Fibroblast of skin of right biceps (primary cell): Measurements from ENCODE around the gene EIPR1.

Experiments
- DNase-seq: peaks from one replicate; pipeline ENCODE4 v3.0.0-alpha.2; 2013

The EIPR1 gene

DNA sequence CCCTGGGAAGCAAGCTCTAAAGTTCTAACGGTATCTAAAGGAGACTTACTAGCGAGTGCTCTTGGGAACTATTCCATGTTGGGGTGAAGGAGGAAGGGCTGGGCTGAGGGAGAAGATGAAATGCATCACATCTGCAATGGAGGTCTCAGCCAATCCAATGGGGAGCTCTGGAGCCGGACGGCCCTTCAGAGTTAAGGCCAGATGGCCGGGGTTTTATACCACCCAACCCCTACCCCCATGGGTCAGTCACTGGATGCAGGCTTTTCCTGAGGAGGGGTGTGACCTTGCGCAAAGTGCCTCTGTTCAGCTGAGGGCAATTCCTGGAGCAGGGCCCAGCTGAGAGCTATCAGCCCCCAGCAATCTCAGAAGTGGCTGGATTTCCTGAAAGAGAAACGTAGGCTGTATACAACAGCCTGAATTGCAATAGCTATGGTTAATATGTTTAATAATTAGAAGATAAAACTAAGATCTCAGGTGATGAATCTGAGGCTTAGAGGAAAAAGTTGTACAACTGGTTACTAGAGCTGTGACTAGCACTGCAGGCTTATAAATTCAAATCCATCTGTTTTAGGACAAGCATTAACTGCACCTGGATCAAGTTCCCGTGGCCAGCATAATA lies 21.6 kb downstream of the EIPR1 start:
- no peak for DNase-seq

DNA sequence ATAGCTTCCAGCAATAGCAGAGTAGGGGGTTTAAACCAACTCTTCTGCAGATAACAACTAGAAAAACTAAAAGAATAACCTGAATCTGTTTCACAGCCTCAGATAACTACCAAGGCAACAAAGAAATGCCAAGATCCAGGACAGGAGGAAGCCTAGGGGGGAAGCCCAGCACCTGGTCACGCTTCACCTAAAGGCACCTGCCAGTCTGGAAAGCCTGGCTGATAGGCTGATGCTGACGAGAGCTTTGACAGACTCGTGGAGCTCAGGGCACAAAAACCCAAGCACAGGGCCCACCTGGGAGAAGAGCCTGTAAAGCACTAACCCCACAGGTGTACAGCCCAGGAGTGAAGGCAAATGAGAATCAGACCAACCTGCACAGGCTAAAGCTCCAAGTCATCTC lies 22.6 kb downstream of the EIPR1 start:
- DNase-seq = no peak

- no peak for DNase-seq
These were observed 28.4 kb downstream of the EIPR1 start for GRCh38 chr2:3349211-3349693.

- DNase-seq = no peak
These were observed 28.9 kb downstream of the EIPR1 start for GRCh38 chr2:3348767-3349166.

GRCh38 chr2:3345621-3346020 lies 32.0 kb downstream of the EIPR1 start:
- no peak for DNase-seq

GRCh38 chr2:3344897-3345296 lies 32.7 kb downstream of the EIPR1 start:
- no peak for DNase-seq

- DNase-seq = no peak
These were observed 34.6 kb downstream of the EIPR1 start for GRCh38 chr2:3343012-3343411.

- DNase-seq = no peak
These were observed 35.3 kb downstream of the EIPR1 start for GRCh38 chr2:3342324-3342723.

DNA sequence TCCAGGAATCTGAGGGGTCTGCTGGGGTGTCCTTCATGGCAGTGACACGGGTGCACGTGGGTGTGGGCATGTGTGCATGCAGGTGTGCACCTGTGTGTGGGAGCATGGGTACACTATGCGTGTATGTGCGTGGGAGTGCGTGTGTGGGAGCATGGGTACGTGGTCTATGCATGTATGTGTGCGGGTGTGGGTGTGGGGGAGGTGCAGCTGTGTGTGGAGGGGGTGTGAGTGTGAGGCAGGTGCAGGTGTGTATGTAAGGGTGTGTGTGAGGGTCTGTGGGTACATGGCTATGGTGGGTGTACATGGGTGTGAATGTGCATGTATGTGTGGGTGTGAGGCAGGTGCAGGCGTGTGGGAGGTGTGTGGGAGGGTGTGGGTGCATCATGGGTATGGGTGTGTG lies 36.3 kb downstream of the EIPR1 start:
- no peak for DNase-seq

GRCh38 chr2:3340144-3340543 lies 37.5 kb downstream of the EIPR1 start:
- DNase-seq = no peak

GRCh38 chr2:3338340-3338739 lies 39.3 kb downstream of the EIPR1 start:
- no peak for DNase-seq

DNA sequence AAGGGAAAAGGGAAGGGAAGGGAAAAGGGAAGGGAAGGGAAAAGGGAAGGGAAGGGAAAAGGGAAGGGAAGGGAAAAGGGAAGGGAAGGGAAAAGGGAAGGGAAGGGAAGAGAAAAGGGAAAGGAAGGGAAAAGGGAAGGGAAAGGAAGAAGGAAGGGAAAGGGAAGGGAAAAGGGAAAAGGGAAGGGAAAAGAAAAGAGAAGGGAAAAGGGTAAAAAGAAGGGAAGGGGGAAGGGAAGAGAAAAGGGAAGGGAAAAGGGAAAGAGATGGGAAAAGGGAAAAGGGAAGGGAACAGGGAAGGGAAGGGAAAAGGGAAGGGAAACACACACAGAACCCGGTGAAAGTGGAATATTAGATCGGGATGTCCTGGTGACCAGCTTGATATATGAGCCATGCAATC lies 40.8 kb downstream of the EIPR1 start:
- no peak for DNase-seq

- DNase-seq = no peak
These were observed 42.9 kb downstream of the EIPR1 start for GRCh38 chr2:3334392-3335345.

DNA sequence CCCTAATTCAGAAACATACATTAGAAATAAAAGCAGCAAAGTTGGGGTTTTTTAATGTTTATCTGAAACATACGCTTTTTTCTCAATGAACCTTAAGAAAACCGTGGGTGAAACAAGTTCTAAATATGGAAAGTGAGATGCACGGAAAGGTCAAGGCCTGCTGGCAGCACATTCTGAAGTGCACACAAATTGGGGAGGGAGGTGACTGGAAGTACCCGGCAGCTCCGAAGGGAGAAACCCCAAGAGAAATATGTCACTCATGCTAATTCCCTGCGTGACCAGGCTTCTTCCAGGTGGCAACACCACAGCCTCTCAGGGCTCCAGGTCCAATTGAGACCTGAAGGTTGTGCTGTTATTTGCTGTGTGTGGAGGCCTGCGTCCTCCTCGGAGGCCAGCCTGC lies 45.5 kb downstream of the EIPR1 start:
- no peak for DNase-seq

GRCh38 chr2:3329491-3329890 lies 48.1 kb downstream of the EIPR1 start:
- DNase-seq = no peak

DNA sequence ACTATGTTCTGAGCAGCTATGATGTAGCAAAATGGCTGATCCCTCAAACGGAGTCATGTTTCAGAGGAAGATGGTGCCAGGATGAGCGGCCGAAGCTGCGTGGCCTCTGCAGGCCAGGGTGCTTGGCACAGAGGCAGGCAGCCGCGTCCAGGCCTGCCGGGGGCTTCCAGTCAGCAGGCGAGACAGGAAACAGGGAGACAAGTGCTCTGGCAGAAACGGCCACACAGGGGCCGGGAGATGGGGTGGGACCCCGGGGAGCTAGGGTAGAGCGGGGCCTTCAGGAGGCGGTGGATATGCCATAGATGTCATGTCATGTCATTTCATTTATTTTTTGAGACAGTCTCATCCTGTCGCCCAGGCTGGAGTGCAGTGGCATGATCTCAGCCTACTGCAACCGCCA lies 50.7 kb downstream of the EIPR1 start:
- no peak for DNase-seq

- no peak for DNase-seq
These were observed 51.5 kb downstream of the EIPR1 start for GRCh38 chr2:3326182-3326537.

- DNase-seq = no peak
These were observed 52.0 kb downstream of the EIPR1 start for GRCh38 chr2:3325458-3326181.

- no peak for DNase-seq
These were observed 53.0 kb downstream of the EIPR1 start for GRCh38 chr2:3324404-3325281.

DNA sequence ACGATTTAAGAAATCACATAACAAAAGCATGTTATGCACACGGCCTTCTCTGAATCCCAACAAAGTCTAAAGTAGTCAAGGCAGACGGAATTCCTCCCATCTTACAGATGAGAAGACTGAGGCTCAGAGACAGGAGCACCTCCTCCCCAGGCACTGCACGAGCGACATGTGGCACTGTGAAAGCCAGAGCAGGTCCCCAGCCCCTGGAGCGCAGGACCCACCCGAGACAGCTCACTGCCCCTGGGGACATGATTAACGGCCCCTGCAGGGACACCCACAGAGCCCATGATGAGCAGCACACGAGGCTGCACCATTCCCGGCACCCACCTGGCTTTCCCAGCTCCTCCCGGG lies 53.6 kb downstream of the EIPR1 start:
- DNase-seq = no peak

- DNase-seq = no peak
These were observed 54.1 kb downstream of the EIPR1 start for GRCh38 chr2:3323360-3324035.

DNA sequence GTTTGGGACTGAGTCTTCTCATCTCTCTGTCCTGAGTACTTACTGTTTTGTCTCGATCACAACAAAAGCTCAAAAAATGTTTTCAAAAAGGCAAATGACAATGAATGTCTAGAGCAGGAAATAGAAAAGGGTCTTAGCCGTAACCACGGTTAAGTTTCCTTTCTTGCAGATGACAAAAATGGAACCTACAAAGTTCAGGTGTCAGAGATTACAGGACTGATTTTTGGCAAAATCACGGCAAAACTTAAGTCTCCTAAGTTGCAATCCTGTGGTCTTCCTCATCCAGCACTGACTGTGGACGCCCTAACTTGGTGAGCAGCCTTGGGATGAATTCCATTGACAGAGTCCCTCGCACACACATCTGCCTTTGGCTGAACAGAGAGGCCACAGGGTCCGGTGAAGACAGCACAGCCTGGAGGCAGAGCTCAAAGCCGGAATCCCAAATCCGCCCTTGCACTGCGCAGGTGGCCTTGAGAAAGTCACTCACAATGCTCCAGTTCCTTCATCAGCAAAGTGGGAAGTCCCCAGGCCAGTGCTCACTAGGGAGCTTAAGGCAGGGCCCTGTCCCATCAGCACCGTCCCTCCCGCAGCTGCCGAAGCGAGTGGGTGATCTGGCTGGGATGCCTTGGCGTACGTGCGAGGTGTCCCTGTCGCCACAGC lies 55.2 kb downstream of the EIPR1 start:
- DNase-seq = no peak
